Endothelial cell of umbilical vein (primary cell): ENCODE measurements around the gene GALNT9.

Experiments
- EZH2 ChIP-seq: IDR thresholded peaks from 2 replicates; pipeline ENCODE4 v1.6.1; 2012; ENCODE audit warnings: borderline replicate concordance, low read depth, mild to moderate bottlenecking, moderate library complexity, low read length, inconsistent platforms; ENCODE audit not compliant: severe bottlenecking
- FOS ChIP-seq: IDR thresholded peaks from 2 replicates; pipeline ENCODE4 v1.6.1; 2011; ENCODE audit warnings: mild to moderate bottlenecking, low read length, moderate library complexity, borderline replicate concordance; ENCODE audit not compliant: insufficient read depth
- GATA2 ChIP-seq: IDR thresholded peaks from 2 replicates; pipeline ENCODE4 v1.7.0; 2011; ENCODE audit warnings: low read depth, mild to moderate bottlenecking, moderate library complexity, mixed read lengths, low read length; ENCODE audit not compliant: insufficient read length, insufficient read depth
- POLR2A ChIP-seq: IDR thresholded peaks from 2 replicates; pipeline ENCODE4 v1.6.1; 2012; ENCODE audit warnings: low read depth, mild to moderate bottlenecking, control low read depth, low read length
- TF ChIP-seq, protein P1 (sequence below), 2 donors: IDR thresholded peaks; 1 replicate in 1 of 2; 2 replicates in 1 of 2; pipeline ENCODE4 v1.5.1; 2011; ENCODE audit warnings: low read length in 2 of 2, mild to moderate bottlenecking in 2 of 2, moderate library complexity in 2 of 2, control low read depth in 1 of 2, inconsistent platforms in 1 of 2, low read depth in 1 of 2; ENCODE audit not compliant: insufficient read depth in 1 of 2; ENCODE audit errors: extremely low read depth in 1 of 2
- TF ChIP-seq, protein P2 (sequence below): IDR thresholded peaks from 2 replicates; pipeline ENCODE4 v1.6.1; 2011; ENCODE audit not compliant: insufficient read depth, insufficient read length

GRCh38 chr12:132199101-132199500 lies 130.3 kb downstream of the GALNT9 start:
- TF ChIP-seq, protein P1, sequence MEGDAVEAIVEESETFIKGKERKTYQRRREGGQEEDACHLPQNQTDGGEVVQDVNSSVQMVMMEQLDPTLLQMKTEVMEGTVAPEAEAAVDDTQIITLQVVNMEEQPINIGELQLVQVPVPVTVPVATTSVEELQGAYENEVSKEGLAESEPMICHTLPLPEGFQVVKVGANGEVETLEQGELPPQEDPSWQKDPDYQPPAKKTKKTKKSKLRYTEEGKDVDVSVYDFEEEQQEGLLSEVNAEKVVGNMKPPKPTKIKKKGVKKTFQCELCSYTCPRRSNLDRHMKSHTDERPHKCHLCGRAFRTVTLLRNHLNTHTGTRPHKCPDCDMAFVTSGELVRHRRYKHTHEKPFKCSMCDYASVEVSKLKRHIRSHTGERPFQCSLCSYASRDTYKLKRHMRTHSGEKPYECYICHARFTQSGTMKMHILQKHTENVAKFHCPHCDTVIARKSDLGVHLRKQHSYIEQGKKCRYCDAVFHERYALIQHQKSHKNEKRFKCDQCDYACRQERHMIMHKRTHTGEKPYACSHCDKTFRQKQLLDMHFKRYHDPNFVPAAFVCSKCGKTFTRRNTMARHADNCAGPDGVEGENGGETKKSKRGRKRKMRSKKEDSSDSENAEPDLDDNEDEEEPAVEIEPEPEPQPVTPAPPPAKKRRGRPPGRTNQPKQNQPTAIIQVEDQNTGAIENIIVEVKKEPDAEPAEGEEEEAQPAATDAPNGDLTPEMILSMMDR (IDR thresholded peaks at IDR 0.05; ENCODE audit: extremely low read depth in 1 of 2, insufficient read depth in 1 of 2, low read depth in 1 of 2, low read length in 2 of 2): no peak
- TF ChIP-seq FOS: no peak
- TF ChIP-seq, protein P2, sequence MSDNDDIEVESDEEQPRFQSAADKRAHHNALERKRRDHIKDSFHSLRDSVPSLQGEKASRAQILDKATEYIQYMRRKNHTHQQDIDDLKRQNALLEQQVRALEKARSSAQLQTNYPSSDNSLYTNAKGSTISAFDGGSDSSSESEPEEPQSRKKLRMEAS: no peak
- TF ChIP-seq GATA2: no peak
- TF ChIP-seq EZH2: no peak
- TF ChIP-seq POLR2A: no peak
